Calu3 (cell line): ENCODE data around the gene TAL1. TPM values are rescaled to one million over a fixed set of nuclear protein-coding genes. Genes with fewer than 3 reads are reported as not detected.

ENCODE experiments used
- BruUV-seq: library from RNA; stranded (reverse); fragments of 400-500 nt; replicated peaks from 2 replicates; lab custom pipeline; 2021; lab: Mats Ljungman, UMichigan
- CTCF ChIA-PET: fragments of 300-600 bp; sonication (Branson Sonifier 250); formaldehyde crosslinking; loops from one replicate; lab custom pipeline; 2022; ENCODE audit warnings: antibody characterized with exemption; lab: Charles Lee
- DNase-seq: peaks from one replicate; pipeline ENCODE4 v3.0.0; 2022
- H3K27ac Mint-ChIP-seq: one replicate; pipeline ENCODE4 v1.8.0; 2022; ENCODE audit warnings: mixed read lengths; ENCODE audit not compliant: unreplicated experiment
- H3K27me3 Mint-ChIP-seq: one replicate; pipeline ENCODE4 v1.8.0; 2022; ENCODE audit warnings: mixed read lengths; ENCODE audit not compliant: unreplicated experiment
- H3K36me3 Mint-ChIP-seq: one replicate; pipeline ENCODE4 v1.8.0; 2022; ENCODE audit warnings: mild to moderate bottlenecking, moderate library complexity, mixed read lengths; ENCODE audit not compliant: insufficient read depth, unreplicated experiment
- H3K4me1 Mint-ChIP-seq: one replicate; pipeline ENCODE4 v1.8.0; 2022; ENCODE audit warnings: mild to moderate bottlenecking, low read depth, mixed read lengths; ENCODE audit not compliant: unreplicated experiment
- H3K4me3 Mint-ChIP-seq: one replicate; pipeline ENCODE4 v1.8.0; 2022; ENCODE audit warnings: mild to moderate bottlenecking, low read depth, moderate library complexity, mixed read lengths; ENCODE audit not compliant: unreplicated experiment
- H3K9me3 Mint-ChIP-seq: one replicate; pipeline ENCODE4 v1.8.0; 2022; ENCODE audit warnings: low read depth, mixed read lengths; ENCODE audit not compliant: unreplicated experiment
- intact Hi-C: fragments of 100-400 bp; cut with micrococcal nuclease; formaldehyde crosslinking; loops from one replicate; pipeline ENCODE4 v1.10.0; 2022; ENCODE audit not compliant: unreplicated experiment
- total RNA-seq: library from RNA; stranded (reverse); gene quantifications from 2 replicates; pipeline ENCODE4 v1.2.3, GENCODE V29; 2022
- TF ChIP-seq, protein P1 (sequence below): fragments of 200-600 bp; IDR thresholded peaks from one replicate; pipeline ENCODE4 v1.8.0; 2022; ENCODE audit warnings: antibody characterized with exemption; ENCODE audit not compliant: unreplicated experiment

The TAL1 gene
- total RNA-seq, 1 experiment from 2014 or later, result not detected

DNA sequence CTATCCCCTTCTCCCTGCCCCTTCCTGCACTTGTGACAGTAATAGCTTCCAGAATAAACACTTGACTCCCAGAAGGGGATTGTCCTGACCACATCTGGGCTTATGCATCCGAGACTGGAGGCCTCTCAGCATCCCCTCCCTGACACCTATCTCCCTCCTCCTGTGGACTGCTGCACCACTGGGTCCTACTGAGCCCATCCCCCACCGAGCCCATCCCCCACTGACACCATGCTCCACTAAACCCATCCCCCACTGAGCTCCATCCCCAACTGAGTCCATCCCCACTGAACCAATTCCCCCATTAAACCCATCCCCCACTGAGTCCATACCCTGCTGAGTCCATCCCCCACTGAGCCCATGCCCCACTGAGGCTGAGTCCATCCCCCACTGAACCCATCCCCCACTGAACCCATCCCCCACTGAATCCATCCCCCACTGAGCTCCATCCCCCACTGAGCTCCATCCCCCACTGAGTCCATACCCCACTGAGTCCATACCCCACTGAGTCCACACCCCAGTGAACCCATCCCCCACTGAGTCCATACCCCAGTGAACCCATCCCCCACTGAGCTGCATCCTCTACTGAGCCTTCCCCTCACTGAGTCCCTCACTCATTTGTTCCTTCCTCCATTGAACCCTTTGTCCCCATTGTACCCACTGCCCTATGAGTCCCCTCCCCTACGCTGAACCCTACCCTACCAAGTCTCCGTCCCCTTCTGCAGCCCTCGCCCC is 47.8 kb downstream of the TAL1 start:
- BruUV-seq, result no TSS peak

DNA sequence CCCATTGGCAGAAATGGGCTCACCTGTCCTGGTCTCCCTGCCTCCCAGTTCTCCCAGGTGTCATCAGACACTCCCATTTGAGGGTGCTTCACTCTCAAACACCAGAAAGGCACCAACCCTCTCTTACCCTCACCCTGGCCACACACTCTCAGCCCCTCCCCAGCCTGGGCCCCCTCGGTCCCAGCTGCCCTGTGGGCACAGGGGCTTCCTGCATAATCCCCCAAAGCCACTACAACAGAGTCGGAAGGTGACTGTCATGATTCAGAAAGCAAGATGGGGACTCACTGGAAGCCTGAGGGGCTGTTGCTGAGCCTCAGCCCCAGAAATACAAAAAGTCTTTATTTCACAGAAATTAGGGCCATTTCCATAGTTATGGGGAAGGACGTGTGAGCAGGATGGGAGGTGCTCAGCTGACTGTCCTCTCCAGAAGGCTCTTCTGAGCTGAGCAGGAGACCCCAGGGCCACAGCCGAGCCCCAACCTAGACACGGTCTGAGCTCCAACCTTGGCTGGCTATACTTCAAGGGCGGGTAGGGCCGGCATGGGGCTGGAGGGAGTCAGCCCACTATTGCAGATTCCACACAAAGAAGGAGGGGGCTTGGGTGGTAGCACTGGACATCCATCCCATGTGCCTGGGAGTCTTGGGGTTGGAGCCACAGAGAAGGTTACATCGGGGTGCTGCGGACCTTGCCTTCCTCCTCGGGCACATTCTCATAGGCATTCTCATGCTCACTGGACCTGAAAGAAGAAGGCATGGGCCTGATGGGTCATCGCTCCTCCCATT is 48.5 kb downstream of the TAL1 start:
- CTCF ChIA-PET, result interaction anchor here (0.6 to 1.8 kb wide), 4 partner anchors 8 to 218 kb away, joined by 3 to 5 read pairs (median 3); no protein-coding TSS in a partner anchor
- H3K27me3 Mint-ChIP-seq, result no peaks in the 10 kb centered on the region

More for the DNA sequence above, 47.8 kb downstream of the TAL1 start:
- intact Hi-C loops, result loop anchor here (10.0 kb wide), 1 partner anchor 151 kb away; the partner anchor contains the start of gene CMPK1
- CTCF ChIA-PET, result interaction anchor here (0.5 to 1.2 kb wide), 6 partner anchors 9 to 832 kb away, joined by 3 to 7 read pairs (median 3); no protein-coding TSS in a partner anchor
- TF ChIP-seq, protein P1, sequence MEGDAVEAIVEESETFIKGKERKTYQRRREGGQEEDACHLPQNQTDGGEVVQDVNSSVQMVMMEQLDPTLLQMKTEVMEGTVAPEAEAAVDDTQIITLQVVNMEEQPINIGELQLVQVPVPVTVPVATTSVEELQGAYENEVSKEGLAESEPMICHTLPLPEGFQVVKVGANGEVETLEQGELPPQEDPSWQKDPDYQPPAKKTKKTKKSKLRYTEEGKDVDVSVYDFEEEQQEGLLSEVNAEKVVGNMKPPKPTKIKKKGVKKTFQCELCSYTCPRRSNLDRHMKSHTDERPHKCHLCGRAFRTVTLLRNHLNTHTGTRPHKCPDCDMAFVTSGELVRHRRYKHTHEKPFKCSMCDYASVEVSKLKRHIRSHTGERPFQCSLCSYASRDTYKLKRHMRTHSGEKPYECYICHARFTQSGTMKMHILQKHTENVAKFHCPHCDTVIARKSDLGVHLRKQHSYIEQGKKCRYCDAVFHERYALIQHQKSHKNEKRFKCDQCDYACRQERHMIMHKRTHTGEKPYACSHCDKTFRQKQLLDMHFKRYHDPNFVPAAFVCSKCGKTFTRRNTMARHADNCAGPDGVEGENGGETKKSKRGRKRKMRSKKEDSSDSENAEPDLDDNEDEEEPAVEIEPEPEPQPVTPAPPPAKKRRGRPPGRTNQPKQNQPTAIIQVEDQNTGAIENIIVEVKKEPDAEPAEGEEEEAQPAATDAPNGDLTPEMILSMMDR, result no peak
- H3K9me3 Mint-ChIP-seq, result no peaks in the 10 kb centered on the region
- peaks cover 95% of the 10 kb centered on the region for H3K36me3 Mint-ChIP-seq
- no peaks in the 10 kb centered on the region for H3K27me3 Mint-ChIP-seq
- H3K4me3 Mint-ChIP-seq, result peak overlapping the region; percentile 13
- H3K27ac Mint-ChIP-seq, result peak overlapping the region; percentile 88
- DNase-seq, result no peak
- H3K4me1 Mint-ChIP-seq, result peaks cover 77% of the 10 kb centered on the region

DNA sequence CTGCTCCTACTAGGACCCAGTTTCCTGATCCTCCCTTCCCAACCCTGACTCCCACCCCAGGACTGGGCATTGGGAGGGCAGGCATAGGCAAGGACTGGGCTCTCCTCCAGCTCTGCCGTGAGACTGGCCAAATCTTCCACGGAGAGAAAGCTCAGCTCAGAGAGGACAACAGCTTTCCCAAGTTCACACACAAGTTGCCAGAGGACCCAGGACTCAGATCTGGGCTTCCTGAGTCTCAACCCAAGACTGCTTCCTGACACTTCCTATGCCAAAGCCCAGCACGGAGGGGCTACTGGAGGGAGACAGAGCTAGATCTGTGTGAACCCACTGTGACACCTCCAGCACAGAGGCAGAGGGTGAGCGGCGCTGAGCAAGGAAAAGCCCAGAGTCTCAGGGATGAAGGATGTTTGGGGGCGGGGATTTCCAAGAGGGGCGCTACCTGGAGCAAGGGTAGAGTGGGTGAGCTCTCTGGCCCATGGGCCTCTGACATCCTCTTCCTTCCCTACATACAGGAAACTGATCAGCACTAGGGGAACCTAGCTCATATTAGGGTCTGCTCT is 49.3 kb downstream of the TAL1 start:
- peak overlapping the region; percentile 62 for H3K27ac Mint-ChIP-seq
- no peak for DNase-seq
- H3K4me3 Mint-ChIP-seq, result no peak overlapping the region
- H3K9me3 Mint-ChIP-seq, result no peaks in the 10 kb centered on the region
- CTCF ChIA-PET, result interaction anchor here (1.6 to 1.8 kb wide), 2 partner anchors 7 to 9 kb away, joined by 5 to 7 read pairs; partner anchors contain the start of gene PDZK1IP1
- TF ChIP-seq, protein P1, result no peak
- peaks cover 85% of the 10 kb centered on the region for H3K36me3 Mint-ChIP-seq
- H3K27me3 Mint-ChIP-seq, result no peaks in the 10 kb centered on the region
- intact Hi-C loops, result loop anchor here (10.0 kb wide), 1 partner anchor 152 kb away; the partner anchor contains the start of gene CMPK1
- H3K4me1 Mint-ChIP-seq, result peaks cover 76% of the 10 kb centered on the region
- no TSS peak for BruUV-seq

More for the DNA sequence above, 48.5 kb downstream of the TAL1 start:
- H3K9me3 Mint-ChIP-seq, result no peaks in the 10 kb centered on the region
- TF ChIP-seq, protein P1, result no peak
- no TSS peak for BruUV-seq
- peaks cover 92% of the 10 kb centered on the region for H3K36me3 Mint-ChIP-seq
- no peak for DNase-seq
- H3K4me3 Mint-ChIP-seq, result no peak overlapping the region
- intact Hi-C loops, result loop anchor here (10.0 kb wide), 1 partner anchor 151 kb away; the partner anchor contains the start of gene CMPK1
- peaks cover 79% of the 10 kb centered on the region for H3K4me1 Mint-ChIP-seq
- H3K27ac Mint-ChIP-seq, result peak overlapping the region; percentile 88
